BJ (cell line): Measurements from ENCODE around the gene SLC2A4. TPM values are rescaled to one million over a fixed set of nuclear protein-coding genes. Genes with fewer than 3 reads are reported as not detected.
A peak's percentile ranks its signal among the peaks of the same experiment; 100 is the strongest.

Experiments used
- CTCF ChIA-PET: fragments of 350-600 bp; formaldehyde crosslinking; extraction: SDS; loops from one replicate; lab custom pipeline; 2021; ENCODE audit warnings: antibody characterized with exemption, inconsistent platforms; lab: Yijun Ruan, JAX
- POLR2A ChIA-PET: fragments of 300-600 bp; sonication (Branson Sonifier 250); formaldehyde crosslinking; extraction: SDS; loops from one replicate; lab custom pipeline; 2021; ENCODE audit warnings: antibody characterized with exemption; lab: Charles Lee
- DNase-seq: peaks from one replicate; pipeline ENCODE4 v3.0.0-alpha.2; 2011; ENCODE audit warnings: low read depth
- H3K27me3 ChIP-seq: 2 replicates; pipeline ENCODE4 v1.6.0; 2011; ENCODE audit warnings: low read length; ENCODE audit not compliant: control insufficient read depth, insufficient read depth
- H3K36me3 ChIP-seq: 2 replicates; pipeline ENCODE4 v1.5.1; 2011; ENCODE audit warnings: low read length; ENCODE audit not compliant: control insufficient read depth, insufficient read depth
- H3K4me3 ChIP-seq: 2 replicates; pipeline ENCODE4 v1.5.1; 2011; ENCODE audit warnings: low read depth, mild to moderate bottlenecking, control low read depth, low read length
- polyA plus RNA-seq: library from polyadenylated mRNA; depleted of rRNA; stranded (reverse); fragments of >200 nt; gene quantifications from 2 replicates; pipeline ENCODE4 v1.2.3, GENCODE V29; 2011
- TF ChIP-seq, protein P1 (sequence below): IDR thresholded peaks from 2 replicates; pipeline ENCODE4 v1.5.1; 2011; ENCODE audit warnings: low read depth, mild to moderate bottlenecking, control low read depth, inconsistent platforms, low read length, moderate library complexity; ENCODE audit not compliant: insufficient read depth

The SLC2A4 gene
- polyA plus RNA-seq, 1 experiment, result 0.36 TPM

DNA sequence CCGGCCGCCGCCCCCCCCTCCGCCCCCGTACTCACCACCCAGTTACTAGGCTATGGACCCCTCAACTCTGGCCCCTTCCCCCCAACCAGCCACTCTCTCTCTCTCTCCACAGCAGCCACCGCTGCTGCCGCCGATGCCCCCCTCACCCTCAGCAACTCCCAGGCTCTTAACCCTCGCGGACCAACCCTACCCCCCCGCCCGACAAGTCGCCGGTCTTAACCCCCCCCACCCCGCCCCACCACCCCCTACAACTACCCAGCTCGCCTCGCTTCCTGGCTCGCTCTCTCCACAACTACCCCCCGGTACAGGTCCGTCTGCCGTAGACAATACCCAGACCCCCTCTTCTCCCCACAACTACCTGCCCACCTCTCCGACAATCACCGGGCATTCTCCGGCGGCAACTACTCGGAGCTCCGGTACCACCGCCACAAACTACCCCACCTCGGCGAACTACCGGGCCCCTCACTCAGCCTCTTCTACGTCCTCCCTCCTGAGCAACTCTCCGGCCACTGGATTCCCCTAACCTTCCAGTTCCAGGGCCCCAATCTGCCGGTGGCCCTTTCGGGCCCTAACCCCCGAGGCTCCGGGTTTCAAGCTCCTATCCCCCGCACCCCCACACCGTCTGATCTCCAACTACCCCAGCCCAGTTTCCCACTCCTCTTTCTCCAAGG lies 43.0 kb upstream of the SLC2A4 start:
- ChIA-PET POLR2A (interaction anchor here (0.6 to 1.0 kb wide), 5 partner anchors 17 to 1835 kb away, joined by 3 to 14 read pairs (median 3); no protein-coding TSS in a partner anchor), CTCF (interaction anchor here (0.7 to 3.6 kb wide), 5 partner anchors 18 to 322 kb away, joined by 3 to 19 read pairs (median 3); no protein-coding TSS in a partner anchor)

GRCh38 chr17:7239091-7240027 lies 42.2 kb upstream of the SLC2A4 start, which contains the start of gene PHF23:
PHF23 (minus strand) TSS chr17:7239457; CDS start chr17:7239279, 178 bp downstream.
- CTCF ChIA-PET, result interaction anchor here (1.2 to 3.6 kb wide), 2 partner anchors 57 to 321 kb away, joined by 3 to 19 read pairs; no protein-coding TSS in a partner anchor
- POLR2A ChIA-PET, result interaction anchor here (0.7 to 1.1 kb wide), 4 partner anchors 17 to 196 kb away, joined by 3 read pairs; no protein-coding TSS in a partner anchor
- TF ChIP-seq, protein P1, sequence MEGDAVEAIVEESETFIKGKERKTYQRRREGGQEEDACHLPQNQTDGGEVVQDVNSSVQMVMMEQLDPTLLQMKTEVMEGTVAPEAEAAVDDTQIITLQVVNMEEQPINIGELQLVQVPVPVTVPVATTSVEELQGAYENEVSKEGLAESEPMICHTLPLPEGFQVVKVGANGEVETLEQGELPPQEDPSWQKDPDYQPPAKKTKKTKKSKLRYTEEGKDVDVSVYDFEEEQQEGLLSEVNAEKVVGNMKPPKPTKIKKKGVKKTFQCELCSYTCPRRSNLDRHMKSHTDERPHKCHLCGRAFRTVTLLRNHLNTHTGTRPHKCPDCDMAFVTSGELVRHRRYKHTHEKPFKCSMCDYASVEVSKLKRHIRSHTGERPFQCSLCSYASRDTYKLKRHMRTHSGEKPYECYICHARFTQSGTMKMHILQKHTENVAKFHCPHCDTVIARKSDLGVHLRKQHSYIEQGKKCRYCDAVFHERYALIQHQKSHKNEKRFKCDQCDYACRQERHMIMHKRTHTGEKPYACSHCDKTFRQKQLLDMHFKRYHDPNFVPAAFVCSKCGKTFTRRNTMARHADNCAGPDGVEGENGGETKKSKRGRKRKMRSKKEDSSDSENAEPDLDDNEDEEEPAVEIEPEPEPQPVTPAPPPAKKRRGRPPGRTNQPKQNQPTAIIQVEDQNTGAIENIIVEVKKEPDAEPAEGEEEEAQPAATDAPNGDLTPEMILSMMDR, result no peak
- H3K4me3 ChIP-seq, result peak within 1 kb of the TSS; percentile 97
- H3K36me3 ChIP-seq, result peaks cover 16% of the 10 kb centered on the region
- peak; percentile 98 for DNase-seq
- no peaks in the 10 kb centered on the region for H3K27me3 ChIP-seq

More for the DNA sequence above, 43.0 kb upstream of the SLC2A4 start:
- DNase-seq, result no peak
- Histone ChIP-seq H3K36me3 (peaks cover 15% of the 10 kb centered on the region), H3K4me3 (peak overlapping the region; percentile 97), H3K27me3 (no peaks in the 10 kb centered on the region)
- TF ChIP-seq, protein P1, result no peak

DNA sequence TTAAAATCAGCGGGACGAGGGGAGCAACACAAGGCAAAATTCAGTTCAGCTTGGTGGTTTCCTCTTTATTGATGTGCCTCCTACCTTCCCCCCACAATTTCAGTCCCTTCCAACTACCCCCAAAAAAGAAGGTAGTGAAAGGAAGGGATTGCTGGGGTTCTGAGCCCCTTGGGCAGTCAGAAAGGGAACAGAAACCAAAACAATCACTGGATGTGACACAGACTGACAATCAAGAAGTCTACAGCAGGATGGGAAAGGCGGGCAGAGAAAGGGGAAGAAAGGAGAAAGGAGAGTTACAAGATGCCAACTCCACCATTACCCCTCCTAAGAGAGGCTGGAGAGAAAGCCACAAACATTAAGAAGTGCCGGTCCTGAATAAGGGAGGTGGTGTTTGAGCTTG lies 41.1 kb upstream of the SLC2A4 start:
- POLR2A ChIA-PET, result no interaction called here
- no peak overlapping the region for H3K4me3 ChIP-seq
- CTCF ChIA-PET, result interaction anchor here (1.7 to 3.6 kb wide), 2 partner anchors 56 kb away, joined by 14 to 19 read pairs; no protein-coding TSS in a partner anchor
- DNase-seq, result no peak
- peaks cover 14% of the 10 kb centered on the region for H3K36me3 ChIP-seq
- no peaks in the 10 kb centered on the region for H3K27me3 ChIP-seq
- TF ChIP-seq, protein P1, result no peak

DNA sequence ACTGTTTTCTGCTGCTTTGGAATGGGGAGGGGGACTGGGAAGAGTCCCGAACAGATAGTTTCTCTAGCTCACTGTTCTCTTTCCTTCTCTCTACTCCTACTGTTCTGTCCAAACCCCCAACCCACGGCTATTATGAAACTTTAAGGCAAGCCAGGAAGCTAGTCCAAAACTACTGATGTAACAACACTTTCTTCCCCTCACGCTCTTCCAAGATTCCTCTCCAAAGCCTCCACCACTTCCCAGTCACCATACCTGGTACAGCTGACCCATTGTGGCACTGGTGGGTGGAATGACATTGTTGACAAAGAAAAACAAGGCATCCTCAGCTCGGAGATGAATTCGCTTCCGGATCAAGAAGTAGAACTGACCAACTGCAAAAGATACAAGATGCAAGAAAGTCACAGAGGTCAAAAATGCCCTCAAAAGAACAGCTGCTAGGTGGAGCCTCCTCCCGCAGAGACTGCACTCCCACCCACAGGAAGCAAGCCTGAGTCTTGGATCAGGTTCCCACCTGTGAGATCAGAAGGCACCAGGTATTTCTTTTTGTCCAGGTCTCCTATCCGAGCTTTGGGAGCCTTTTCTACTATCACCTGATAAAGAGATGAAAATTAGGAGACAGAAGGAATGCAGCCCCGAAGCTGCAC lies 40.3 kb upstream of the SLC2A4 start:
- POLR2A ChIA-PET, result interaction anchor here (0.5 to 0.6 kb wide), 2 partner anchors 10 to 351 kb away, joined by 3 to 4 read pairs; partner anchors contain the start of gene CTDNEP1
- H3K4me3 ChIP-seq, result peak overlapping the region; percentile 67
- CTCF ChIA-PET, result interaction anchor here (1.0 to 1.7 kb wide), 2 partner anchors 21 to 55 kb away, joined by 4 to 14 read pairs; no protein-coding TSS in a partner anchor
- peaks cover 10% of the 10 kb centered on the region for H3K36me3 ChIP-seq
- no peaks in the 10 kb centered on the region for H3K27me3 ChIP-seq
- TF ChIP-seq, protein P1, result no peak
- no peak for DNase-seq
